Lung (tissue), 12 donors: ENCODE data around the gene STK40. TPM values are rescaled to one million over a fixed set of nuclear protein-coding genes. Genes with fewer than 3 reads are reported as not detected.

Experiments
- ATAC-seq: fragments of 200-7000 bp; cut with Tn5 transposase; one replicate; pipeline ENCODE4 v1.9.1; 2020; ENCODE audit warnings: moderate number of reproducible peaks; ENCODE audit not compliant: insufficient read depth, low FRiP score
- DNase-seq, 3 donors: peaks; one replicate each; pipeline ENCODE4 v3.0.0-alpha.2; 2013 to 2017
- H3K27ac ChIP-seq, 2 donors: one replicate each; pipeline ENCODE4 v1.5.1; 2013; ENCODE audit warnings: mild to moderate bottlenecking in 2 of 2, moderate library complexity in 2 of 2, control low read depth in 1 of 2, inconsistent platforms in 1 of 2, low read depth in 1 of 2, low read length in 1 of 2
- H3K27me3 ChIP-seq, 3 donors: one replicate each; pipeline ENCODE4 v1.5.1; 2013; ENCODE audit warnings: low read length in 2 of 3; ENCODE audit not compliant: control insufficient read depth in 3 of 3, insufficient read depth in 3 of 3
- H3K36me3 ChIP-seq, 4 donors: one replicate each; pipeline ENCODE4 v1.5.1; 2013; ENCODE audit warnings: low read length in 4 of 4, mild to moderate bottlenecking in 1 of 4, moderate library complexity in 1 of 4; ENCODE audit not compliant: control insufficient read depth in 4 of 4, insufficient read depth in 4 of 4
- H3K4me1 ChIP-seq, 5 donors: one replicate each; pipeline ENCODE4 v1.5.1; 2013; ENCODE audit warnings: low read length in 5 of 5, mild to moderate bottlenecking in 2 of 5, moderate library complexity in 1 of 5; ENCODE audit not compliant: control insufficient read depth in 5 of 5, insufficient read depth in 5 of 5
- H3K4me3 ChIP-seq: one replicate; pipeline ENCODE4 v1.5.1; 2013; ENCODE audit warnings: mild to moderate bottlenecking, control low read depth, moderate library complexity
- H3K9ac ChIP-seq, 2 donors: one replicate each; pipeline ENCODE4 v1.5.1; 2013; ENCODE audit warnings: low read length in 2 of 2, control low read depth in 1 of 2; ENCODE audit not compliant: insufficient read depth in 1 of 2
- H3K9me3 ChIP-seq, 4 donors: one replicate each; pipeline ENCODE4 v1.5.1; 2013; ENCODE audit warnings: low read length in 3 of 4, mild to moderate bottlenecking in 1 of 4, moderate library complexity in 1 of 4; ENCODE audit not compliant: control insufficient read depth in 4 of 4, insufficient read depth in 3 of 4
- WGBS, 2 donors: extraction: QIAGEN DNeasy Blood & Tissue Kit; methylation state at CpG; one replicate each; pipeline ENCODE4 v1.1.7; 2013; 5-methylcytosine and 5-hydroxymethylcytosine counted together
- polyA plus RNA-seq, 2 donors: library from polyadenylated mRNA; stranded (reverse); fragments of 200-250 nt; gene quantifications; one replicate each; pipeline ENCODE4 v1.2.1, GENCODE V29; 2013
- total RNA-seq, 2 donors: library from RNA; depleted of rRNA in 1 of 2; stranded (reverse); fragments of >200 nt in 1 of 2; gene quantifications; one replicate each; pipeline ENCODE4 v1.2.1, GENCODE V29; 2014 to 2021
- TF ChIP-seq, protein P1 (sequence below): IDR thresholded peaks from 2 replicates; pipeline ENCODE4 v1.5.1; 2012; ENCODE audit warnings: mild to moderate bottlenecking; ENCODE audit errors: control extremely low read depth, extremely low read depth
- donor health status: control.
- donor health status: control.
- donor health status: Bipolar disorder and iron deficiency.
- donor health status: healthy.
- donor health status: DM: yes; HTN: yes; CAD: no.

The STK40 gene
- total and polyA plus RNA-seq, 4 donors = 25.4 to 82.9 (median 48.7) TPM

DNA sequence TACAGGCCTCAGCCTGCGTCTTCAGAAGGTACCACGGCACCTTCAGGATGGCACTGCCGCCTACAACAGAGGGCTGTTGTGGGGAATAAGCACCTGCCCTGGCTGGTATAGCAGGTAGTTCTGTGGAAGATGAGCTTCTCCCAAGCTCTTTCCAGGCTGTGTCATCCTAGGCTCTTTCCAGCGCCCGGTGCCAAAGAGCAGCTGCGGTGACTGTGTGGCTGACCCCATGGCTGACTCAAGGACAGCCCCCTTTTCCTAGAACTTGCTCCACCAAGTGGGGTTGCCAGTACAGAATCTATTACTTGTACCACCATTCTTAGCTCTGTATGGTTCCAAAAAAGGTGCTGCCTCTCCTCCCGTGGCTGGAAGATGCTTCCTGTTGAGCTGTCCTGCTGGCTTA is 40.4 kb downstream of the STK40 start:
- TF ChIP-seq, protein P1, sequence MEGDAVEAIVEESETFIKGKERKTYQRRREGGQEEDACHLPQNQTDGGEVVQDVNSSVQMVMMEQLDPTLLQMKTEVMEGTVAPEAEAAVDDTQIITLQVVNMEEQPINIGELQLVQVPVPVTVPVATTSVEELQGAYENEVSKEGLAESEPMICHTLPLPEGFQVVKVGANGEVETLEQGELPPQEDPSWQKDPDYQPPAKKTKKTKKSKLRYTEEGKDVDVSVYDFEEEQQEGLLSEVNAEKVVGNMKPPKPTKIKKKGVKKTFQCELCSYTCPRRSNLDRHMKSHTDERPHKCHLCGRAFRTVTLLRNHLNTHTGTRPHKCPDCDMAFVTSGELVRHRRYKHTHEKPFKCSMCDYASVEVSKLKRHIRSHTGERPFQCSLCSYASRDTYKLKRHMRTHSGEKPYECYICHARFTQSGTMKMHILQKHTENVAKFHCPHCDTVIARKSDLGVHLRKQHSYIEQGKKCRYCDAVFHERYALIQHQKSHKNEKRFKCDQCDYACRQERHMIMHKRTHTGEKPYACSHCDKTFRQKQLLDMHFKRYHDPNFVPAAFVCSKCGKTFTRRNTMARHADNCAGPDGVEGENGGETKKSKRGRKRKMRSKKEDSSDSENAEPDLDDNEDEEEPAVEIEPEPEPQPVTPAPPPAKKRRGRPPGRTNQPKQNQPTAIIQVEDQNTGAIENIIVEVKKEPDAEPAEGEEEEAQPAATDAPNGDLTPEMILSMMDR = no peak
- H3K4me1 ChIP-seq = peaks cover 0 to 6% (median 3%) of the 10 kb centered on the region in 5 donors
- WGBS, 2 donors = 93 to 95% methylated on average over 7 of the region's 7 CpGs
- no peaks in the 10 kb centered on the region for H3K27me3 ChIP-seq
- peaks cover 8 to 71% (median 18%) of the 10 kb centered on the region in 4 donors for H3K36me3 ChIP-seq
- DNase-seq = no peak
- no peak for ATAC-seq
- no peak overlapping the region for H3K27ac ChIP-seq
- no peak overlapping the region for H3K4me3 ChIP-seq
- no peak overlapping the region for H3K9ac ChIP-seq
- H3K9me3 ChIP-seq = no peaks in the 10 kb centered on the region

DNA sequence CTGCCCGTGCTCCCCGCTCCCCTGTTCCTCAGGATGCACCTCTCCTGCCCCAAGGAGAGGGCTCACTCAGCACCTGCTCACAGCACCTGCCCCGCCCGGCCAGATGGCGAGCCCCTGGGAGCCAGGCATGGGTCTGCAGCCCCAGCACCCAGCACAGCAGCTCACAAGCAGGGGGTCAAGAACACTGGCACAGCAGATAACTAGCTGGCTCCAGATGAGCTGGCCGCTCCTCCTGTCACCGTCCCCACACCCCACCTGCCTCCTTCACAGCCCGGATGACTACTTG is 41.4 kb downstream of the STK40 start:
- H3K27ac ChIP-seq = no peak overlapping the region
- H3K9me3 ChIP-seq = no peaks in the 10 kb centered on the region
- H3K36me3 ChIP-seq = peaks cover 8 to 68% (median 18%) of the 10 kb centered on the region in 4 donors
- no peak overlapping the region for H3K4me3 ChIP-seq
- H3K4me1 ChIP-seq = no peaks in the 10 kb centered on the region
- H3K9ac ChIP-seq = no peak overlapping the region
- TF ChIP-seq, protein P1 = no peak
- no peaks in the 10 kb centered on the region for H3K27me3 ChIP-seq
- 93 to 95% methylated on average over 8 of the region's 8 CpGs for WGBS, 2 donors
- no peak for ATAC-seq
- DNase-seq = no peak

DNA sequence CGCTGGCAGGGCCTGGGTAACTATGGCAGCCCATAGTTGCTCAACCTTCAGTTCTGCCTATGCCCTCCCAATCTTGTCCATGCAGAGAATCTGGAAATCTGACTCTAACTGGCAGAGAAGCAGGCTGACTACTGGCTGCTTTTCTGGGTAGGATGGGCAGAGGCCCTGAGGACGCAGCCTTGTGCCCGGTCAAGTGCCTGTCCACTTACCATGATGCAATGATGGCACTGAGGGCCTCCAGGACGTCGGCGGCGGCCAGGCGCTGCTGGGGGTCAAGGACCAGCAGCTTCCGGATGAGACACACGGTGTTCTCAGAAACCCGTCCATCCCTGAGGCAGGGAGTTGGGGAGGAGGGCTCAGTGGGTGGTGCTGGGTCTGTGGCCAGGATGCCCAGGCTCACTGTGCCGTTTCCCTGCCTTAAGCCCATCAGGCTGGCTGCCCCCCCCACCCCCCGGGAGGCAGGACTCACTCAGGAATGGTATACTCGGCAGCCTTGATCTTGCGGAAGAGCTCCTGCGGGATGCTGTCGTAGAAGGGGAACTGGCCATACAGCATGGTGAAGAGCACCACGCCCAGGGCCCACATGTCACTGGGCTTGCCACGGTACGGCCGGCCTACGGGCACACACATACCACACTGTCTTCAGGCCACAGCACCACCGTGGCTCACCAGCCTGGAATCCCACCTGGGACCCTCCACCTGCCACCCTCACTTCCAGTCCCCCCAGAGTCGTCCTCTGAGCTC is 41.9 kb downstream of the STK40 start:
- TF ChIP-seq, protein P1 = no peak
- H3K4me1 ChIP-seq = no peaks in the 10 kb centered on the region
- H3K36me3 ChIP-seq = peaks cover 8 to 68% (median 17%) of the 10 kb centered on the region in 4 donors
- DNase-seq = no peak
- no peaks in the 10 kb centered on the region for H3K9me3 ChIP-seq
- no peak overlapping the region for H3K9ac ChIP-seq
- no peaks in the 10 kb centered on the region for H3K27me3 ChIP-seq
- ATAC-seq = no peak
- H3K27ac ChIP-seq = no peak overlapping the region
- WGBS, 2 donors = 92% methylated on average over 23 to 24 of the region's 24 CpGs
- no peak overlapping the region for H3K4me3 ChIP-seq
